ENCODE measurements around the gene APOC1. TPM values are rescaled to one million over a fixed set of nuclear protein-coding genes. Genes with fewer than 3 reads are reported as not detected.

APOC1 gene
- total RNA-seq, 1 experiment from 2014 or later: 48.5 TPM

GRCh38 chr19:44959691-44960090, 45.3 kb downstream of the APOC1 start:
- Histone ChIP-seq H3K36me3 (ENCODE audit: control insufficient read depth, insufficient read depth, low read length) (peaks cover 2% of the 10 kb centered on the region), H3K4me1 (ENCODE audit: control insufficient read depth, insufficient read depth, low read length) (peaks cover 4% of the 10 kb centered on the region; the same call in 1 of the 2 replicates), H3K27me3 (ENCODE audit: control insufficient read depth, insufficient read depth, low read length) (no peaks in the 10 kb centered on the region), H3K4me3 (ENCODE audit: low read depth in 2 of 2, low read length in 2 of 2) (no peak overlapping the region), H3K27ac (ENCODE audit: low read length) (no peak overlapping the region), H3K9me3 (ENCODE audit: control insufficient read depth, insufficient read depth, low read depth, low read length) (no peaks in the 10 kb centered on the region)
- DNase-seq (ENCODE audit: low read depth, low spot score): no peak
- intact Hi-C loops (cut with micrococcal nuclease; ENCODE audit: unreplicated experiment): no loop called here
- in situ Hi-C loops (cut with HindIII; ENCODE audit: low pct_unique_long_range_greater_than_20kb, low sequenced_read_pairs): no loop called here
- BruUV-seq (replicated peaks): no TSS peak
- ATAC-seq: no peak
- CTCF ChIA-PET: no interaction called here
- POLR2A ChIA-PET: no interaction called here
- TF ChIP-seq TCF7L2 (IDR thresholded peaks at IDR 0.05; ENCODE audit: low read depth, low read length) (no peak), REST (IDR thresholded peaks at IDR 0.05; ENCODE audit: insufficient read depth in 1 of 2, low read depth in 2 of 2, low read length in 1 of 2) (no peak), SIN3A (IDR thresholded peaks at IDR 0.05; ENCODE audit: borderline replicate concordance, insufficient read depth, low read depth, low read length) (no peak), CTCF (IDR thresholded peaks at IDR 0.05) (no peak), POLR2AphosphoS5 (IDR thresholded peaks at IDR 0.05; ENCODE audit: low read depth, low read length) (no peak)

GRCh38 chr19:44960906-44961728, 46.7 kb downstream of the APOC1 start:
- DNase-seq (ENCODE audit: low read depth, low spot score) (no peak), ATAC-seq (no peak)
- H3K9me3 ChIP-seq (ENCODE audit: control insufficient read depth, insufficient read depth, low read depth, low read length): no peaks in the 10 kb centered on the region
- H3K4me3 ChIP-seq (ENCODE audit: low read depth in 2 of 2, low read length in 2 of 2): no peak overlapping the region
- H3K27me3 ChIP-seq (ENCODE audit: control insufficient read depth, insufficient read depth, low read length): no peaks in the 10 kb centered on the region
- H3K27ac ChIP-seq (ENCODE audit: low read length): no peak overlapping the region
- ChIA-PET POLR2A (no interaction called here), CTCF (no interaction called here)
- no peak for TF ChIP-seq SIN3A (IDR thresholded peaks at IDR 0.05; ENCODE audit: borderline replicate concordance, insufficient read depth, low read depth, low read length)
- no peak for TF ChIP-seq TCF7L2 (IDR thresholded peaks at IDR 0.05; ENCODE audit: low read depth, low read length)
- TF ChIP-seq POLR2AphosphoS5 (IDR thresholded peaks at IDR 0.05; ENCODE audit: low read depth, low read length): no peak
- no peak for TF ChIP-seq REST (IDR thresholded peaks at IDR 0.05; ENCODE audit: insufficient read depth in 1 of 2, low read depth in 2 of 2, low read length in 1 of 2)
- TF ChIP-seq CTCF (IDR thresholded peaks at IDR 0.05): no peak
- peaks cover 2% of the 10 kb centered on the region; the same call in 1 of the 2 replicates for H3K36me3 ChIP-seq (ENCODE audit: control insufficient read depth, insufficient read depth, low read length)
- H3K4me1 ChIP-seq (ENCODE audit: control insufficient read depth, insufficient read depth, low read length): peaks cover 4% of the 10 kb centered on the region; the same call in 1 of the 2 replicates
- intact Hi-C loops (cut with micrococcal nuclease; ENCODE audit: unreplicated experiment) (no loop called here), in situ Hi-C loops (cut with HindIII; ENCODE audit: low pct_unique_long_range_greater_than_20kb, low sequenced_read_pairs) (no loop called here)
- BruUV-seq (replicated peaks): no TSS peak

Measured in Panc1 (cell line).